CD4-positive, alpha-beta T cell (primary cell): ENCODE measurements around the gene ARSH. TPM values are rescaled to one million over a fixed set of nuclear protein-coding genes. Genes with fewer than 3 reads are reported as not detected.
A peak's percentile ranks its signal among the peaks of the same experiment; 100 is the strongest.
"Not testable (repeated sequence)": the region's sequence is repeated elsewhere in the genome, so short reads cannot be mapped to it uniquely, and the experiment has no call there.

Experiments used
- ATAC-seq: fragments of 200-7000 bp; cut with Tn5 transposase; one replicate; pipeline ENCODE4 v1.10.0; 2022; ENCODE audit warnings: mild to moderate bottlenecking; ENCODE audit not compliant: poor library complexity
- CTCF ChIA-PET: fragments of 350-600 bp; sonication (Branson Sonifier 250); formaldehyde crosslinking; loops from one replicate; lab custom pipeline; 2021; ENCODE audit warnings: antibody characterized with exemption, inconsistent platforms; lab: Charles Lee
- POLR2A ChIA-PET: fragments of 350-600 bp; sonication (Branson Sonifier 250); formaldehyde crosslinking; loops from one replicate; lab custom pipeline; 2021; ENCODE audit warnings: antibody characterized with exemption, inconsistent platforms; lab: Charles Lee
- DNase-seq, 14 experiments: peaks; one replicate each; pipeline ENCODE4 v3.0.0-alpha.2; 2013 to 2020; ENCODE audit warnings: mixed read lengths in 2 of 14
- H3K27ac ChIP-seq, 2 donors: one replicate each; pipeline versions ENCODE4 v1.5.1 to v1.7.0; 2013; ENCODE audit warnings: low read length in 2 of 2, low read depth in 1 of 2, mild to moderate bottlenecking in 1 of 2
- H3K27me3 ChIP-seq, 2 experiments: 1 replicate in 1 of 2; 2 replicates in 1 of 2; pipeline versions ENCODE4 v1.6.1 to v1.7.0; 2013; ENCODE audit warnings: low read length in 2 of 2, control low read depth in 1 of 2, mild to moderate bottlenecking in 1 of 2, moderate library complexity in 1 of 2; ENCODE audit not compliant: insufficient read depth in 2 of 2, control insufficient read depth in 1 of 2
- H3K36me3 ChIP-seq: one replicate; pipeline ENCODE4 v1.6.1; 2013; ENCODE audit warnings: low read length, control low read depth; ENCODE audit not compliant: insufficient read depth
- H3K4me1 ChIP-seq: one replicate; pipeline ENCODE4 v1.6.1; 2013; ENCODE audit warnings: low read length, control low read depth; ENCODE audit not compliant: insufficient read depth
- H3K4me3 ChIP-seq: one replicate; pipeline ENCODE4 v1.5.1; 2013; ENCODE audit warnings: mild to moderate bottlenecking, low read length, moderate library complexity
- H3K9me3 ChIP-seq, 2 experiments: 1 replicate in 1 of 2; 2 replicates in 1 of 2; pipeline versions ENCODE4 v1.6.1 to v1.7.0; 2013; ENCODE audit warnings: low read length in 2 of 2, mild to moderate bottlenecking in 2 of 2, control low read depth in 1 of 2, moderate library complexity in 1 of 2; ENCODE audit not compliant: control insufficient read depth in 1 of 2, insufficient read depth in 1 of 2
- H3K27ac Mint-ChIP-seq: one replicate; pipeline ENCODE4 v1.8.0; 2020; ENCODE audit warnings: mixed read lengths
- H3K27me3 Mint-ChIP-seq: one replicate; pipeline ENCODE4 v1.8.0; 2021; ENCODE audit warnings: mixed read lengths
- H3K36me3 Mint-ChIP-seq: one replicate; pipeline ENCODE4 v1.8.0; 2021; ENCODE audit warnings: low read depth, mixed read lengths
- H3K4me1 Mint-ChIP-seq: one replicate; pipeline ENCODE4 v1.8.0; 2021; ENCODE audit warnings: low read depth, mixed read lengths
- H3K4me3 Mint-ChIP-seq: one replicate; pipeline ENCODE4 v1.8.0; 2020; ENCODE audit warnings: mild to moderate bottlenecking, mixed read lengths
- H3K9me3 Mint-ChIP-seq: one replicate; pipeline ENCODE4 v1.8.0; 2020; ENCODE audit warnings: mixed read lengths
- intact Hi-C, 2 experiments: fragments of 100-400 bp; cut with DNase I in 1 of 2; cut with micrococcal nuclease in 1 of 2; formaldehyde crosslinking; loops; one replicate each; pipeline versions ENCODE4 v1.15.1 to v1.9.0; 2023 to 2025; cut with DNase I, micrococcal nuclease
- total RNA-seq, 174 experiments: library from RNA in 2 of 174; stranded (reverse) in 2 of 174; gene quantifications; one replicate each; pipeline ENCODE4 v1.2.3 and lab custom pipeline; 2021 to 2026
- TF ChIP-seq, protein P1 (sequence below): fragments of 200-600 bp; IDR thresholded peaks from one replicate; pipeline ENCODE4 v1.8.0; 2022; ENCODE audit warnings: antibody characterized with exemption, mild to moderate bottlenecking

ARSH gene
- total RNA-seq, 2 experiments from 2014 or later = not detected

DNA sequence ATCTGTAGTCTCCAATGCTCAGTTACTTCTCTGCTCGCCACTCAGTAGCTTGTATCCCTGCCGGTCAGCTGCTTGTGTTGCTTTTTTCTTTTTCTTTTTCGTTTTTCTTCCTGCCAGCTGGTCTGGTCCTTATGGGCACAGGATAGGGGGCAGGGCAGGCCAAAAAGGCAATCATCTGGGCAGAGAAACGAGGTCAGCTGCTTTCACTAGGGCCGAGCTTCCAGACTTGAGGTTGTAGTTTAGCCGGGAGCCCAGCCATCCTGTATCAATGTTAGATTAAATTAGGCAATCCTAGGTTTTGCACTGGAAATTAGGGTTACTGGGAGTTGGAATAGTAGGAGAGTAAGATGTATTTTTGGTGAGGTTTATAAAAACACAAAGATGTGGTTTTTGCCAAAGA lies 38.3 kb downstream of the ARSH start:
- no peaks in the 10 kb centered on the region for H3K36me3 Mint-ChIP-seq
- Histone ChIP-seq H3K27me3 (no peaks in the 10 kb centered on the region), H3K4me3 (no peak overlapping the region), H3K36me3 (no peaks in the 10 kb centered on the region), H3K9me3 (no peaks in the 10 kb centered on the region), H3K4me1 (no peaks in the 10 kb centered on the region), H3K27ac (no peak overlapping the region)
- no peaks in the 10 kb centered on the region for H3K27me3 Mint-ChIP-seq
- POLR2A ChIA-PET = no interaction called here
- intact Hi-C loops = no loop called here
- no peaks in the 10 kb centered on the region for H3K4me1 Mint-ChIP-seq
- H3K9me3 Mint-ChIP-seq = no peaks in the 10 kb centered on the region
- ATAC-seq = no peak
- no peak for DNase-seq
- TF ChIP-seq, protein P1, sequence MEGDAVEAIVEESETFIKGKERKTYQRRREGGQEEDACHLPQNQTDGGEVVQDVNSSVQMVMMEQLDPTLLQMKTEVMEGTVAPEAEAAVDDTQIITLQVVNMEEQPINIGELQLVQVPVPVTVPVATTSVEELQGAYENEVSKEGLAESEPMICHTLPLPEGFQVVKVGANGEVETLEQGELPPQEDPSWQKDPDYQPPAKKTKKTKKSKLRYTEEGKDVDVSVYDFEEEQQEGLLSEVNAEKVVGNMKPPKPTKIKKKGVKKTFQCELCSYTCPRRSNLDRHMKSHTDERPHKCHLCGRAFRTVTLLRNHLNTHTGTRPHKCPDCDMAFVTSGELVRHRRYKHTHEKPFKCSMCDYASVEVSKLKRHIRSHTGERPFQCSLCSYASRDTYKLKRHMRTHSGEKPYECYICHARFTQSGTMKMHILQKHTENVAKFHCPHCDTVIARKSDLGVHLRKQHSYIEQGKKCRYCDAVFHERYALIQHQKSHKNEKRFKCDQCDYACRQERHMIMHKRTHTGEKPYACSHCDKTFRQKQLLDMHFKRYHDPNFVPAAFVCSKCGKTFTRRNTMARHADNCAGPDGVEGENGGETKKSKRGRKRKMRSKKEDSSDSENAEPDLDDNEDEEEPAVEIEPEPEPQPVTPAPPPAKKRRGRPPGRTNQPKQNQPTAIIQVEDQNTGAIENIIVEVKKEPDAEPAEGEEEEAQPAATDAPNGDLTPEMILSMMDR = no peak
- H3K27ac Mint-ChIP-seq = no peak overlapping the region
- CTCF ChIA-PET = no interaction called here
- no peak overlapping the region for H3K4me3 Mint-ChIP-seq

DNA sequence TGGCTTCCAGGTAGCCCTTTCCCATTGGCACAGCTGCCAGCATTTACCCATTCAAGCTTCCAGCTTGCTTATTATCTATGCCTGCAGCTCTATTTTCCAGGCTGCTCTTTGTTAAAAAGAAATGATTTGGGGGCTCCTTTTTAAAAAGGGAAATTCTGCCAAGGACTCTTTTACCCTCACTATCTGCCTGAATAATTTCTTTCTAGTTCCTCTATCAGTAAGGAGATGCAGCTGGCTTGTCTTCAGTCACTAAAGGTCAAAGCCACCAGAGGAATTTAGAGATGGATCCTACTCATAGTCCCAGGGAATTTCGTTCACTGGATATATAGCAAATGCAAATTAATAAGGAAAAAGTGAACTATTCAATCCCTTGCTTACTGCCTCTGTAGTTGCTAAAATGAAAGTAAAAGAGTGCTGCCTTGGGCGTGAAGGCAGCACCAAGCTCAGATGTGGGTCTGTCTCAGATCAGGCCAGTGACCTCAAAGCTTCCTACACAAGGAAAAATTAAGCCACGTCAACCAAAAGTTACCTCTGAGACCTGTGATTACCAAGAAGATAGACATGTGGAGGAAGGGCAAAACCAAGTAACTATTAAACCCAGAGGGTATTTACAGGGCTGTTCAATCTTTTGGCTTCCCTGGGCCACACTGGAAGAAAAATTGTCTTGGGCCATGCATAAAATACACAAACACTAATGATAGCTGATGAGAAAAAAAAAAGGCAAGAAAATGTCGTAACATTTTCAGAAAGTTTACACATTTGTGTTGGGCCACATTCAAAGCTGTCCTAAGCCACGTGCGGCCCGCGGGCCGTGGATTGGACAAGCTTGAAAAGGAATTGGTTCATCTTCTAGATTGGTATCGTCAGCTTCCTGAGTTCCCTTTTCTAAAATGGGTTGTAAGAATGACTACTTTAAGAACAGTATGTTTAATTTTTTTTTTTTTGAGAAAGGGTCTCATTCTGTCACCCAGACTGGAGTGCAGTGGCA lies 40.2 kb downstream of the ARSH start:
- Mint-ChIP-seq H3K27ac (no peak overlapping the region), H3K27me3 (no peaks in the 10 kb centered on the region), H3K4me3 (no peak overlapping the region), H3K36me3 (no peaks in the 10 kb centered on the region), H3K4me1 (no peaks in the 10 kb centered on the region), H3K9me3 (no peaks in the 10 kb centered on the region)
- ATAC-seq (no peak), DNase-seq (peak in 1 of 14 experiments; percentile 7)
- Histone ChIP-seq H3K27me3 (no peaks in the 10 kb centered on the region), H3K36me3 (no peaks in the 10 kb centered on the region), H3K4me3 (no peak overlapping the region), H3K4me1 (no peaks in the 10 kb centered on the region), H3K27ac (no peak overlapping the region), H3K9me3 (no peaks in the 10 kb centered on the region)
- TF ChIP-seq, protein P1 = no peak
- ChIA-PET POLR2A (no interaction called here), CTCF (no interaction called here)
- intact Hi-C loops = no loop called here

DNA sequence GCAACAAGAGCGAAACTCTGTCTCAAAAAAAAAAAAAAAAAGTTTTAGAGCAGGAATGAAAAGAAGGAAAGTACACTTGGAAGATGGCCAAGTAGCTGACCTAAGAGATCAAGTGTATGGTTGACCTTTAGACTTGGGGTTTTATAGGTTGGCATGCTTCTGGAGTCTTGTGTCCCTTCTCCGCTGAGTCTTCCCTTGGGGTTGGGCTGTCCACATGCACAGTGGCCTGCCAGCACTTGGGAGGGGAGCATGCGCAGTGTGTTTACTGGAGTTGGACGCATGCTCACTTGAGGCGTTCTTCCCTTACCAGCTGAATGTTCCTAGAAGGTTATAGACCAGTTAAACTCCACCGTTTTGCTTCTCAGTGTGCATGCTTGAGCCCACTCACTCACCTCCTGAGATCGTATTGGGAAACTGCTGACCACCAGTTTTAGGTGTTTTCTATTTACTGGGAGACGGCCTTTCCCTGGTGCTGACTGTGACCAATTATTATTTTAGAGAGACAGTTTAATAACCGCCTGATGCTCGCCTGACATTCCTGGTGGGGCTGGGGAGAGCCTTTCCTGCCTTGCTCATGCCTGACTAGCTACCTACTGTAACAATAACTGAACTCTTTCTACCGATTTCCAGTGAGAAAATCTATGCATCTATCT lies 44.3 kb downstream of the ARSH start:
- H3K27ac Mint-ChIP-seq, H3K27me3 ChIP-seq, ATAC-seq, CTCF ChIA-PET, H3K4me1 ChIP-seq, H3K36me3 ChIP-seq, POLR2A ChIA-PET, H3K9me3 ChIP-seq, intact Hi-C loops, DNase-seq, H3K27ac ChIP-seq, H3K36me3 Mint-ChIP-seq, H3K4me3 Mint-ChIP-seq, H3K4me1 Mint-ChIP-seq, H3K27me3 Mint-ChIP-seq, H3K4me3 ChIP-seq, H3K9me3 Mint-ChIP-seq: not testable (repeated sequence)
